GM23338 (cell line): Measurements from ENCODE around the gene ADAMTS18. TPM values are rescaled to one million over a fixed set of nuclear protein-coding genes. Genes with fewer than 3 reads are reported as not detected.

Source experiments
- ATAC-seq: fragments of 200-7000 bp; cut with Tn5 transposase; 3 replicates; pipeline ENCODE4 v1.9.1; 2020
- DNase-seq: peaks from one replicate; pipeline ENCODE4 v3.0.0-alpha.2; 2015; ENCODE audit warnings: low spot score
- H2AFZ ChIP-seq: fragments of 200-600 bp; sonication (generic); 2 replicates; pipeline ENCODE4 v1.8.0; 2016; ENCODE audit warnings: antibody characterized with exemption, mild to moderate bottlenecking, moderate library complexity
- H3F3A ChIP-seq: fragments of 200-600 bp; sonication (generic); replicated peaks from 2 replicates; pipeline ENCODE4 v1.8.0; 2017; ENCODE audit warnings: antibody characterized with exemption, mixed run types, low read depth
- H3K27ac ChIP-seq: fragments of 200-600 bp; sonication (generic); 2 replicates; pipeline ENCODE4 v1.6.1; 2016; ENCODE audit warnings: low read depth
- H3K27me3 ChIP-seq: fragments of 200-600 bp; sonication (generic); 2 replicates; pipeline ENCODE4 v1.8.0; 2016; ENCODE audit warnings: mild to moderate bottlenecking, mixed run types, moderate library complexity; ENCODE audit not compliant: insufficient read depth
- H3K36me3 ChIP-seq: fragments of 200-600 bp; sonication (generic); 2 replicates; pipeline ENCODE4 v1.8.0; 2016; ENCODE audit warnings: mild to moderate bottlenecking; ENCODE audit not compliant: insufficient read depth
- H3K4me1 ChIP-seq: fragments of 200-600 bp; sonication (generic); 2 replicates; pipeline ENCODE4 v1.8.0; 2016; ENCODE audit warnings: mild to moderate bottlenecking, moderate library complexity; ENCODE audit not compliant: insufficient read depth
- H3K4me2 ChIP-seq: fragments of 200-600 bp; sonication (generic); 2 replicates; pipeline ENCODE4 v1.7.1; 2017; ENCODE audit warnings: mixed run types
- H3K4me3 ChIP-seq: fragments of 200-600 bp; sonication (generic); 2 replicates; pipeline ENCODE4 v1.6.1; 2016; ENCODE audit warnings: mixed run types
- H3K79me2 ChIP-seq: fragments of 200-600 bp; sonication (generic); replicated peaks from 2 replicates; pipeline ENCODE4 v1.8.0; 2017; ENCODE audit warnings: mild to moderate bottlenecking; ENCODE audit not compliant: insufficient read depth
- H3K9me2 ChIP-seq: fragments of 200-600 bp; sonication (generic); 2 replicates; pipeline ENCODE4 v1.8.0; 2017; ENCODE audit not compliant: insufficient read depth
- H4K20me1 ChIP-seq: fragments of 200-600 bp; sonication (generic); replicated peaks from 2 replicates; pipeline ENCODE4 v1.8.0; 2017; ENCODE audit warnings: mild to moderate bottlenecking; ENCODE audit not compliant: insufficient read depth
- H3K27ac Mint-ChIP-seq: 2 replicates; pipeline ENCODE4 v1.8.0; 2020; ENCODE audit warnings: inconsistent platforms, mild to moderate bottlenecking, moderate library complexity, mixed read lengths
- H3K27me3 Mint-ChIP-seq: 3 replicates; pipeline ENCODE4 v1.8.0; 2022; ENCODE audit warnings: low read depth, mild to moderate bottlenecking, moderate library complexity, mixed read lengths, inconsistent platforms; ENCODE audit not compliant: insufficient read depth, poor library complexity
- H3K36me3 Mint-ChIP-seq: 3 replicates; pipeline ENCODE4 v1.8.0; 2021; ENCODE audit warnings: low read depth, mild to moderate bottlenecking, inconsistent platforms, moderate library complexity, mixed read lengths
- H3K4me1 Mint-ChIP-seq: 3 replicates; pipeline ENCODE4 v1.8.0; 2020; ENCODE audit warnings: mild to moderate bottlenecking, inconsistent platforms, mixed read lengths
- H3K4me3 Mint-ChIP-seq: 3 replicates; pipeline ENCODE4 v1.8.0; 2021; ENCODE audit warnings: moderate library complexity, mild to moderate bottlenecking, inconsistent platforms, mixed read lengths
- H3K9me3 Mint-ChIP-seq: 3 replicates; pipeline ENCODE4 v1.8.0; 2020; ENCODE audit warnings: moderate library complexity, mild to moderate bottlenecking, inconsistent platforms, mixed read lengths
- EZH2 ChIP-seq: fragments of 200-600 bp; sonication (generic); IDR thresholded peaks from one replicate; pipeline ENCODE4 v1.8.0; 2017; ENCODE audit warnings: antibody characterized with exemption, mild to moderate bottlenecking, low read depth; ENCODE audit not compliant: unreplicated experiment
- EZH2phosphoT487 ChIP-seq: fragments of 200-600 bp; sonication (generic); IDR thresholded peaks from one replicate; pipeline ENCODE4 v1.8.1; 2018; ENCODE audit warnings: antibody characterized with exemption; ENCODE audit not compliant: unreplicated experiment
- JUNB ChIP-seq: IDR thresholded peaks from one replicate; pipeline ENCODE4 v1.6.1; 2016; ENCODE audit warnings: antibody characterized with exemption; ENCODE audit not compliant: unreplicated experiment
- POLR2AphosphoS5 ChIP-seq: IDR thresholded peaks from 2 replicates; pipeline ENCODE4 v1.6.1; 2016; ENCODE audit warnings: antibody characterized with exemption, low read depth
- ZNF114 ChIP-seq: fragments of 250-450 bp; sonication (Bioruptor Pico); IDR thresholded peaks from 2 replicates; pipeline ENCODE4 v1.5.0; 2020; ENCODE audit warnings: mild to moderate bottlenecking, moderate library complexity
- ZNF331 ChIP-seq: fragments of 250-450 bp; sonication (Bioruptor Pico); IDR thresholded peaks from 2 replicates; pipeline ENCODE4 v1.5.0; 2020; ENCODE audit warnings: low read depth, mild to moderate bottlenecking, moderate library complexity
- polyA plus RNA-seq: library from polyadenylated mRNA; unstranded; fragments of >200 nt; fragmentation: Nextera tagmentation; extraction: Ambion mirVana; gene quantifications from 2 replicates; pipeline ENCODE4 v1.2.1, GENCODE V29; 2016
- total RNA-seq: library from RNA; depleted of rRNA; stranded (reverse); fragments of >200 nt; shearing (Covaris generic); gene quantifications from 2 replicates; pipeline ENCODE4 v1.2.3, GENCODE V29; 2014
- TF ChIP-seq, protein P1 (sequence below), 2 experiments: fragments of 200-600 bp in 1 of 2; sonication (generic) in 1 of 2; conservative IDR thresholded peaks; 2 replicates each; pipeline versions ENCODE4 v1.5.1 to v1.6.1; 2016 to 2017; ENCODE audit warnings: antibody characterized with exemption in 2 of 2, low read depth in 2 of 2, mild to moderate bottlenecking in 2 of 2, moderate library complexity in 1 of 2
- TF ChIP-seq, protein P2 (sequence below): IDR thresholded peaks from one replicate; pipeline ENCODE4 v1.6.1; 2018; ENCODE audit warnings: antibody characterized with exemption; ENCODE audit not compliant: unreplicated experiment

Gene ADAMTS18
- total and polyA plus RNA-seq, 2 experiments from 2014 or later: 0.15 to 0.90 TPM

- DNase-seq: no peak
- no peak overlapping the region for H3K4me3 ChIP-seq
- H3F3A ChIP-seq: no peaks in the 10 kb centered on the region
- H4K20me1 ChIP-seq: no peaks in the 10 kb centered on the region
- H2AFZ ChIP-seq: no peak overlapping the region
- H3K4me2 ChIP-seq: no peak overlapping the region
- no peak for ATAC-seq
- H3K27me3 Mint-ChIP-seq: no peaks in the 10 kb centered on the region
- no peaks in the 10 kb centered on the region for H3K36me3 Mint-ChIP-seq
- TF ChIP-seq POLR2AphosphoS5: no peak
- no peak for TF ChIP-seq ZNF331
- no peak for TF ChIP-seq ZNF114 (CRISPR knock-in tag)
- TF ChIP-seq EZH2phosphoT487: no peak
- TF ChIP-seq JUNB: no peak
- H3K27ac Mint-ChIP-seq: no peak overlapping the region
- H3K9me3 Mint-ChIP-seq: no peaks in the 10 kb centered on the region
- no peaks in the 10 kb centered on the region for H3K36me3 ChIP-seq
- H3K4me1 Mint-ChIP-seq: no peaks in the 10 kb centered on the region
- no peaks in the 10 kb centered on the region for H3K9me2 ChIP-seq
- H3K79me2 ChIP-seq: no peaks in the 10 kb centered on the region
- H3K4me1 ChIP-seq: no peaks in the 10 kb centered on the region
- no peak overlapping the region for H3K4me3 Mint-ChIP-seq
- H3K27ac ChIP-seq: no peak overlapping the region
- H3K27me3 ChIP-seq: no peaks in the 10 kb centered on the region
Observed at GRCh38 chr16:77308163-77308561, 126.7 kb downstream of the ADAMTS18 start.

DNA sequence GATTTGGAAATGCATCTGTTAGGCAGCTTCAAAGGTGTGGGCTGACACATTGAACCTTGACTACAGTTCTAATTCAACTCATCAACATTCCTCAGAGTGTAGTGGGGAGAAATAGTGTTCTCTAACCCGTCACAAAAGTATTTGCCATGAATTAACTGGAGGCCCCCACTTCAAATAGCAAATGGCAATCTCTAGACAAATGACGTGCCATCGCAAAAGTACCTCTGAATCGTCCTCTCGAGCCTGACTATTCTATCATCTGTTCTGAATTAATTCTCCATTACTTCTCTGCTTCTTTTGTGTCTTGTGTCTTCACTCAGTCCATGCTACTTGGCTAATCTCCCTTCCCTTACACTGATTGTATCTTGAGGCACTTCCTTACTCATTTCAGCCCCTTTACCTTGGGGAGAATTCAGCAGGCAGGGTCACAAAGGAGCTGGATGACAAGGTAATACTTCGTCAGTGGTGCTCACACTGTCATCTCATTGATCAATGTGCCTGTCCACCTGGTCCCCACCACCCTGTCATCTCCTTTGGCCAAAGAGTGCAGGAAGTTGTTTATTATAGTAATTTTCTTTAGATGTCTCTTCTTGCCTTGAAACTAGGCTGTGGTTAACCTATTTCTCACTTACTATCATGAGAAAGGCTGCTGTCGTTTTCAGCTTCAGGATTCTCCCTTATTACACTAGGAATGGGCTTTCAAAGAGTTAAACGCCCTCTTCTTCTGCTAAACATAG is 127.2 kb downstream of the ADAMTS18 start:
- DNase-seq: no peak
- no peaks in the 10 kb centered on the region for H3K27me3 ChIP-seq
- no peaks in the 10 kb centered on the region for H3K4me1 Mint-ChIP-seq
- H3K4me3 ChIP-seq: no peak overlapping the region
- H4K20me1 ChIP-seq: no peaks in the 10 kb centered on the region
- ATAC-seq: no peak
- H2AFZ ChIP-seq: no peak overlapping the region
- no peaks in the 10 kb centered on the region; the same call in 2 of the 3 replicates for H3K9me3 Mint-ChIP-seq
- H3K27me3 Mint-ChIP-seq: no peaks in the 10 kb centered on the region
- H3K36me3 Mint-ChIP-seq: no peaks in the 10 kb centered on the region
- H3K4me2 ChIP-seq: no peak overlapping the region
- H3K79me2 ChIP-seq: no peaks in the 10 kb centered on the region
- no peaks in the 10 kb centered on the region for H3F3A ChIP-seq
- H3K27ac ChIP-seq: no peak overlapping the region
- no peak overlapping the region for H3K4me3 Mint-ChIP-seq
- no peaks in the 10 kb centered on the region for H3K4me1 ChIP-seq
- H3K27ac Mint-ChIP-seq: no peak overlapping the region
- no peaks in the 10 kb centered on the region for H3K36me3 ChIP-seq
- TF ChIP-seq EZH2: no peak
- TF ChIP-seq, protein P1, sequence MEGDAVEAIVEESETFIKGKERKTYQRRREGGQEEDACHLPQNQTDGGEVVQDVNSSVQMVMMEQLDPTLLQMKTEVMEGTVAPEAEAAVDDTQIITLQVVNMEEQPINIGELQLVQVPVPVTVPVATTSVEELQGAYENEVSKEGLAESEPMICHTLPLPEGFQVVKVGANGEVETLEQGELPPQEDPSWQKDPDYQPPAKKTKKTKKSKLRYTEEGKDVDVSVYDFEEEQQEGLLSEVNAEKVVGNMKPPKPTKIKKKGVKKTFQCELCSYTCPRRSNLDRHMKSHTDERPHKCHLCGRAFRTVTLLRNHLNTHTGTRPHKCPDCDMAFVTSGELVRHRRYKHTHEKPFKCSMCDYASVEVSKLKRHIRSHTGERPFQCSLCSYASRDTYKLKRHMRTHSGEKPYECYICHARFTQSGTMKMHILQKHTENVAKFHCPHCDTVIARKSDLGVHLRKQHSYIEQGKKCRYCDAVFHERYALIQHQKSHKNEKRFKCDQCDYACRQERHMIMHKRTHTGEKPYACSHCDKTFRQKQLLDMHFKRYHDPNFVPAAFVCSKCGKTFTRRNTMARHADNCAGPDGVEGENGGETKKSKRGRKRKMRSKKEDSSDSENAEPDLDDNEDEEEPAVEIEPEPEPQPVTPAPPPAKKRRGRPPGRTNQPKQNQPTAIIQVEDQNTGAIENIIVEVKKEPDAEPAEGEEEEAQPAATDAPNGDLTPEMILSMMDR (conservative IDR thresholded peaks at IDR 0.05; ENCODE audit: low read depth in 2 of 2): no peak
- TF ChIP-seq JUNB: no peak
- H3K9me2 ChIP-seq: no peaks in the 10 kb centered on the region

DNA sequence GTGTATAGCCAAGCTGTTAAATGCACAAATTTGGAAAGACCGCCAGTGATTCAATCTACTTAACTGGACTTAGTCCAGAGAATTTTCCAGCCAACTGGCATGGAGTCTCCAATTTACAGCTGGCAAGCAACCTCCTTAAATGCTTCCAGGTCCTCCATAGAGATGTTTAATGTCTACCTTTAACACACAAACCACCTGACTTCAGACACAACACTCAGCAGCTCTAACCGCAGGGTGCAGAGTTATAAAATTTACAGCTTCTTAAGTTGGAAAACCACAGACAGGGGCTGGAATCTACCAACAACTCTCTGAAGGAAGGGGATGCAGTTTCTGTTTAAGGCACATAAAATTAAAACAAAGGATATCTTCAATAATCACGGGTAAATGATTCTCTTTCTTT is 128.8 kb downstream of the ADAMTS18 start:
- Histone ChIP-seq H3K36me3 (no peaks in the 10 kb centered on the region), H2AFZ (no peak overlapping the region), H3K27me3 (no peaks in the 10 kb centered on the region), H3F3A (no peaks in the 10 kb centered on the region), H3K4me1 (no peaks in the 10 kb centered on the region), H4K20me1 (no peaks in the 10 kb centered on the region), H3K27ac (no peak overlapping the region), H3K4me2 (no peak overlapping the region), H3K9me2 (no peaks in the 10 kb centered on the region), H3K79me2 (no peaks in the 10 kb centered on the region), H3K4me3 (no peak overlapping the region)
- H3K4me3 Mint-ChIP-seq: no peak overlapping the region
- H3K27ac Mint-ChIP-seq: no peak overlapping the region
- no peaks in the 10 kb centered on the region for H3K27me3 Mint-ChIP-seq
- H3K36me3 Mint-ChIP-seq: no peaks in the 10 kb centered on the region
- DNase-seq (no peak), ATAC-seq (no peak)
- no peaks in the 10 kb centered on the region; the same call in 2 of the 3 replicates for H3K9me3 Mint-ChIP-seq
- no peaks in the 10 kb centered on the region for H3K4me1 Mint-ChIP-seq
- TF ChIP-seq, protein P2, sequence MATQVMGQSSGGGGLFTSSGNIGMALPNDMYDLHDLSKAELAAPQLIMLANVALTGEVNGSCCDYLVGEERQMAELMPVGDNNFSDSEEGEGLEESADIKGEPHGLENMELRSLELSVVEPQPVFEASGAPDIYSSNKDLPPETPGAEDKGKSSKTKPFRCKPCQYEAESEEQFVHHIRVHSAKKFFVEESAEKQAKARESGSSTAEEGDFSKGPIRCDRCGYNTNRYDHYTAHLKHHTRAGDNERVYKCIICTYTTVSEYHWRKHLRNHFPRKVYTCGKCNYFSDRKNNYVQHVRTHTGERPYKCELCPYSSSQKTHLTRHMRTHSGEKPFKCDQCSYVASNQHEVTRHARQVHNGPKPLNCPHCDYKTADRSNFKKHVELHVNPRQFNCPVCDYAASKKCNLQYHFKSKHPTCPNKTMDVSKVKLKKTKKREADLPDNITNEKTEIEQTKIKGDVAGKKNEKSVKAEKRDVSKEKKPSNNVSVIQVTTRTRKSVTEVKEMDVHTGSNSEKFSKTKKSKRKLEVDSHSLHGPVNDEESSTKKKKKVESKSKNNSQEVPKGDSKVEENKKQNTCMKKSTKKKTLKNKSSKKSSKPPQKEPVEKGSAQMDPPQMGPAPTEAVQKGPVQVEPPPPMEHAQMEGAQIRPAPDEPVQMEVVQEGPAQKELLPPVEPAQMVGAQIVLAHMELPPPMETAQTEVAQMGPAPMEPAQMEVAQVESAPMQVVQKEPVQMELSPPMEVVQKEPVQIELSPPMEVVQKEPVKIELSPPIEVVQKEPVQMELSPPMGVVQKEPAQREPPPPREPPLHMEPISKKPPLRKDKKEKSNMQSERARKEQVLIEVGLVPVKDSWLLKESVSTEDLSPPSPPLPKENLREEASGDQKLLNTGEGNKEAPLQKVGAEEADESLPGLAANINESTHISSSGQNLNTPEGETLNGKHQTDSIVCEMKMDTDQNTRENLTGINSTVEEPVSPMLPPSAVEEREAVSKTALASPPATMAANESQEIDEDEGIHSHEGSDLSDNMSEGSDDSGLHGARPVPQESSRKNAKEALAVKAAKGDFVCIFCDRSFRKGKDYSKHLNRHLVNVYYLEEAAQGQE: no peak
